Stimulated activated CD8-positive, alpha-beta memory T cell treated with anti-CD3 and anti-CD28 coated beads, Interleukin-7, amount 100 ng/mL, for 4 hours (primary cell): ENCODE data around the gene NRG2.

Source experiments
- DNase-seq, 2 donors: peaks; one replicate each; pipeline ENCODE4 v3.0.0-alpha.2; 2020; ENCODE audit warnings: low read depth in 2 of 2

Gene NRG2

DNA sequence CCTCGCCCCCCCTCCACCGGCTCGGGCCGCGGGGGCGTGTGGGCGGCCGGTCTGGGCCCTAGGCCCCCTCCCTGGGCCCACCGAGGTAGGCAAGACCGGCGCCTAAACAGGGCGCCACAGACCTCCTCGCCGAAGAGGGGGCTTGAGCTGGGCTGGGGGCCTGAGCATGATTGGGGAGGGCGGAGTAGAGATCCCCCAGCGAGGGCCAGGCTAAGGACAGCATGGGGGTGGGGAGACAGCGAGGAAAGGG lies 138.6 kb downstream of the NRG2 start:
- no peak for DNase-seq

- DNase-seq: no peak
Measured at GRCh38 chr5:139903795-139904565, 139.1 kb downstream of the NRG2 start.

DNA sequence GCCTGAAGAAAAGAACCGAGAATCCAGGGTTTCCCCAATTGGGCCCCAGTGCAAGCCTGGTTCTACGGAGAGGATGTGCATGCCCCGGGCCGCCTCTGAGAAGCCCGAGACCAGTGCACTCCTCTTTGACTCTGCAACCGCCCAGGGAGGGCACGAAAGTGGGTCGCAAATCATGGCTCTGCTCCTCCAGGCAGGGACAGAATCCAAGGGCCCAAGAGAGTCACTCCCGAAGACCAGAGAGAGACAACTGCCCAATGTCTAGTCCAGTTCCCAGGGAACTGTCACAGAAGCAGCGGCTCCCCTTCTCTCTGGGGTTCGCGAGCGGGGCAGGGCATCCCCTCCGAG lies 139.7 kb downstream of the NRG2 start:
- DNase-seq: no peak

- DNase-seq: no peak
Measured at GRCh38 chr5:139901986-139902385, 141.1 kb downstream of the NRG2 start.

DNA sequence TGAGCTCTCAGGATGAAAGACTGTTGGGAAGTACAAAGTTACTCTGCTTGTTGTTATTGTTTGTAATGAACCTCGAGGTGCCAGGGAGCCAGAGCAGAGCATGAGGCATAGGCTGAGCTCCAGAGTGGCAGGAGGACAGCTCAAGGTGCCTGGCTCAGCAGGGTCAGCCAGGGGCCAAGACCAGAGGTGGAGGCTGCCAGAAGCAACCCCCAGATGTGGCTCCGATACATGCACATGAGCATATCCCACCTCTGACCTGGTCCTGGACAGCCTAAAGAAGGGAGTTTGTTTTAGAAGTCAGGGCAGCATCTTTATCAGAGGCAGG lies 141.9 kb downstream of the NRG2 start:
- DNase-seq: no peak

DNA sequence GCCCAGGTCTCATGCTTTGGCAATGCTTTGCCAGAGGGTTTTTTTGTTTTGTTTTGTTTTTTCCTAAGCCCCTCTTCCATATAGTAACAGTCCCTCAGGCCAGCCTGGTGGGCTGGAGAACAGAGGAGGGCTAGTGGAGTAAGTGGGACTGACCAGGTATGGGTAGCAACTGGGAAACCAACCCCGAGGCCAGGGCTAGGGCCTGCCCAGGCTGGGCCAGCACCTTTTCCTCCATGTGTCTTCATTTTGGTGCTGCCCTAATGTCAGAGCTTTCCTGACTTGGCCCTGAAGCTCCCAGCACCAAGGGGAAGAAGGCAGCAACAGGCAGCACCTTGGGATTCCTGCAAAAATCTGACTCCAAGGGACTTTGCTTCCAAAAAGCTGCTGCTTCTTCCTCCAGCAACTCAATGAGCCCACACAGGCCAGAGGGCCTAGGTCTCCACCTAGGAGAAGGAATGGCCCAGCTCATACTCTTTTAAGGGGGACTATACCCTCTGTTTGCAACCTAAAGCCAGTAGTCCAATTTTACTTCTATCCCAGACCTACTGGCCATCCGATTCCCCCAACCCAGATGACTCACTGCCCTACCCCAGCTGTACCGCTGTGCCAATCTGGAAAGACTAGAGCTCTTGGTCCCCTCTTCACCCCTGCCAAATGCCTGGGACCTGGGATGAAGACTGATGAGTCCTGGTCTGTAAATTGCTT lies 142.4 kb downstream of the NRG2 start:
- DNase-seq: no peak

- DNase-seq: no peak
Measured at GRCh38 chr5:139898981-139899380, 144.1 kb downstream of the NRG2 start.

- no peak for DNase-seq
Measured at GRCh38 chr5:139897982-139898381, 145.1 kb downstream of the NRG2 start.

- no peak for DNase-seq
Measured at GRCh38 chr5:139897342-139897741, 145.8 kb downstream of the NRG2 start.

- DNase-seq: no peak
Measured at GRCh38 chr5:139896718-139897117, 146.4 kb downstream of the NRG2 start.

DNA sequence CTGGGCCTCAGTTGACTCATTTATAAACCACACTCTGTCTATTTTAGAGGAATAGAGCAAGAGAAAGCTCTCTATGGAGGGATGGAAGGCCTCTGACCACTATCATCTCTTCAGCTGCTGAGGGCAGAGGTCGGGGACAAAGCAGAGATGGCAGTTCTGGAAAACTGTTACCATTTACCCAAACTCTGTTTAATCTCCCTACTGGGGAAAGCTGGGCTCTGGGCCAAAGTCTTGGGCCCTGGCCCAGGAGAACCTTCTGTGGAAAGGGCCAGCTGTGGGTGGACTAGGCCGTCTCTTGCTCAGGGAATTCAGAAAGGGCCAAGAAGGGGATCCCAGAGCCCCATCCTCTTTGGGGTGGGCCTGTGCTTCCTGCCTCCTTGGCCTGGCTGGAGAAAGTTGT lies 147.5 kb downstream of the NRG2 start:
- DNase-seq: no peak

GRCh38 chr5:139895046-139895445 lies 148.1 kb downstream of the NRG2 start:
- no peak for DNase-seq

- DNase-seq: no peak
Measured at GRCh38 chr5:139893873-139894272, 149.2 kb downstream of the NRG2 start.

GRCh38 chr5:139889410-139889809 lies 153.7 kb downstream of the NRG2 start:
- DNase-seq: no peak

- DNase-seq: no peak
Measured at GRCh38 chr5:139888370-139888769, 154.7 kb downstream of the NRG2 start.

DNA sequence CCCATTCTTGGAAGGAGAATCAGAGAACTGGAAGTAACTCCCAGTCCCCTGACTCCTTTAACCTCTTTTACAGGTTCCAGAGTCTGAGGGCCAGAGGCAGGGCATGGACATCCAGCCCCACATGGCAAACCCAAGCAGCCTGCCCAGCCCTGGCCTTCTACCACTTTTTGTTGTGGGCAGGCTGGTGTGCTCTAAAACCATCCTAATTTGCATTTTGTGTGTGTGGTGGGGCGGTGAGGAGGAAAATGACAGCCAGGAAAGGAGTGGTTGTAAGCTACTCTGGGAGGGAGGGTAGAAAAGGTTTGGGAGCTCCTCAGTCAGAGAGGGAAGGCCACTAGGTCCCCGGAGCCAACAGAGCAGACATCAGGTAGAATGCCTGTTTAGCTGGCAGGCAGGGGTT lies 156.9 kb downstream of the NRG2 start:
- no peak for DNase-seq

GRCh38 chr5:139885857-139886208 lies 157.3 kb downstream of the NRG2 start:
- DNase-seq: no peak

DNA sequence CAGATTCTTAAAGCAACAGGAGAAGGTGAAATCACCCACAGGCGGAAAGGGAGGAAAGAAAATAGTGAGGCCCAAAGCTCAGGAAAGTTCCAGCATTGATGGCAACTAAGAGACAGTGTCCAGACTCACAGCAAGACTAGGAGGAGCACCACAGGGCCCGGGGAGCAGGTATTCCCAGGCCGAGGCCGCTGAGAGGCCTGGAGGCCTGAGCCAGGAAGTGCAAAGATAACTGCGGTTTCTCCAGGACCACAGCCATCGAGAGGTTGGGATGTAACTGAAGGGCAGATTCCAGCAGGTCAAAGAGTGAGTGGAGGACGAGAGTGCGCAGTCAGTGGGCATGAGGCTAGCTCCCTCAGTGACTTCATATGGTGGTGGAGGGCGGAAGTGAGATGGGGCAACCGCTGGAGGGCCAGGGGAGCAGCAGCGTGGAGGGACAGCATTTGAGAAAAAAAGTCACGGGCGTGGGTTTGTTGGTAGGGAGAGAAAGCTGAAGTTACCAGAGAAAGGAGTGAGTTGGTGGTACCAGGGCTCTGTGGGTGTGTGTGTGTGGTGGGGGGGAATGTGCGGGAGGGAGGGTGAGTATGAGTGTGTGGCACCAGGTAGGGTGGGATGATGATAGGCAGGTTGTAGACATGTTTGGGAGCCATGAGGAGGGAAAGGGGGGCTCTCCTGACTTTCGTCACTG lies 157.8 kb downstream of the NRG2 start:
- DNase-seq: no peak

GRCh38 chr5:139884734-139885133 lies 158.4 kb downstream of the NRG2 start:
- DNase-seq: no peak

- no peak for DNase-seq
Measured at GRCh38 chr5:139884144-139884543, 159.0 kb downstream of the NRG2 start.

DNA sequence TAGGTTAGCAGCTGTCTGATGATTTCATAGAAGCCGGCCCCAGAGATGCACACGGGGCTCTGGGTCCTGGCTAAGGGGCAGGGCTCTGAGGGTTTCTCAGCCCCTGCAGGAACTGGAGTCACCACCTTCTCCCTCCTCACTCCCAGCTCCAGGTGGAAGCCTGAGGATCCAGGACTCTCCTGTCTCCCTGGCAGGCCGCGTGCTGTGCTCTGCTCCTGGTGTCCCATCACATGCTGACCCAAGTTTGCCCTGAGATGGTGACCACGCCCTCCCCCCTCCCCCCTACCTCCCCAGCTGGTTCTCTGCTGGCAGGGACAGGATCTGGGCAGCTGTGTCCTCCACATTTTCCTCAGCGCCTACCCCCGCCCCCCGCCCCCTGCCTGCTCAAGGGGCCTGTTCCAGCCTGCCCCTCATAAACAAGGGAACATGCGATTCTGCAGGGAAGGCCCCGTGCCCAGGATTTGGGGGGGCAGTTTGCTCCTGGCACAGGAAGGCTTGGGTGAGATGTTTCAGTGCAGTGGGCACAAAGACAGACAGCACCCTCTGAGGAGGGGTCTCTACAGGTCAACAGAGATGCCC lies 160.0 kb downstream of the NRG2 start:
- no peak for DNase-seq

DNA sequence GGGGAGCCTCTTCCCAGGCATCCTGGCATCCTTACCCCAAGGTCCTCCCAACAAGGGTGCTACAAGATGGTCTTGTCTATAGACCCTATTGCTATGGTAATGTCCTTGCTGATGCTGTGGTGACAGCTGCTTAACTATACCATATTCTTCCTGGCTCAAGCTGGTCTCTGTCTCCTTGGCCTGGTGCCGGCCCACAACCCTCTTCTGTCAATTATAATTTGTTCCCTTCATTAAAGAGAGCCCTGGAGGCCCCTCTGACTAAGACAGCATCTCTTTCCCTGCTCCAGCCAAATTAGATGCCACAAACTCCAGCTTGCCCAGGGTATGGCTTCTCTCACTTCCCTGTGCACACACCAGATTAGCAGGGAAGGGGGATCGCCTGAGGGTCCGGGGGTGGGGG lies 160.8 kb downstream of the NRG2 start:
- no peak for DNase-seq

- no peak for DNase-seq
Measured at GRCh38 chr5:139881143-139881733, 161.9 kb downstream of the NRG2 start.
